DND-41 (cell line): ENCODE measurements around the gene PTPRD.
"Not testable (repeated sequence)": the region's sequence is repeated elsewhere in the genome, so short reads cannot be mapped to it uniquely, and the experiment has no call there.

Source experiments
- EZH2 ChIP-seq: IDR thresholded peaks from 3 replicates; pipeline ENCODE4 v1.6.1; 2012; ENCODE audit warnings: borderline replicate concordance, low read depth, mild to moderate bottlenecking, moderate library complexity, low read length, inconsistent platforms; ENCODE audit not compliant: severe bottlenecking
- TF ChIP-seq, protein P1 (sequence below): IDR thresholded peaks from 2 replicates; pipeline ENCODE4 v1.5.1; 2012; ENCODE audit warnings: borderline replicate concordance, low read length, moderate library complexity, mild to moderate bottlenecking; ENCODE audit not compliant: poor library complexity, severe bottlenecking; ENCODE audit errors: extremely low read depth

DNA sequence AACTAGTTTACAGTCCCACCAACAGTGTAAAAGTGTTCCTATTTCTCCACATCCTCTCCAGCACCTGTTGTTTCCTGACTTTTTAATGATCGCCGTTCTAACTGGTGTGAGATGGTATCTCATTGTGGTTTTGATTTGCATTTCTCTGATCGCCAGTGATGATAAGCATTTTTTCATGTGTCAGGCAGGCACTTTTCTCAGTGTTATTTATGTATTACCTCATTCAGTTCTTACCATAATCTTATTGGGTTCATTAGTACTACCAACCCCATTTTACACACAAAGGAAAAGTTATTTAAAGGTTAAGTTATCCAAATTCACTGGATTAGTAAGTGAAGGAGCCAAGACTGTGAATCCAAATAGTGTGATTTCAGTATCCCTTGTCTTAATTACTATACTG is 1644.5 kb downstream of the PTPRD start:
- TF ChIP-seq, protein P1, sequence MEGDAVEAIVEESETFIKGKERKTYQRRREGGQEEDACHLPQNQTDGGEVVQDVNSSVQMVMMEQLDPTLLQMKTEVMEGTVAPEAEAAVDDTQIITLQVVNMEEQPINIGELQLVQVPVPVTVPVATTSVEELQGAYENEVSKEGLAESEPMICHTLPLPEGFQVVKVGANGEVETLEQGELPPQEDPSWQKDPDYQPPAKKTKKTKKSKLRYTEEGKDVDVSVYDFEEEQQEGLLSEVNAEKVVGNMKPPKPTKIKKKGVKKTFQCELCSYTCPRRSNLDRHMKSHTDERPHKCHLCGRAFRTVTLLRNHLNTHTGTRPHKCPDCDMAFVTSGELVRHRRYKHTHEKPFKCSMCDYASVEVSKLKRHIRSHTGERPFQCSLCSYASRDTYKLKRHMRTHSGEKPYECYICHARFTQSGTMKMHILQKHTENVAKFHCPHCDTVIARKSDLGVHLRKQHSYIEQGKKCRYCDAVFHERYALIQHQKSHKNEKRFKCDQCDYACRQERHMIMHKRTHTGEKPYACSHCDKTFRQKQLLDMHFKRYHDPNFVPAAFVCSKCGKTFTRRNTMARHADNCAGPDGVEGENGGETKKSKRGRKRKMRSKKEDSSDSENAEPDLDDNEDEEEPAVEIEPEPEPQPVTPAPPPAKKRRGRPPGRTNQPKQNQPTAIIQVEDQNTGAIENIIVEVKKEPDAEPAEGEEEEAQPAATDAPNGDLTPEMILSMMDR = not testable (repeated sequence)
- not testable (repeated sequence) for TF ChIP-seq EZH2
